COLO829 (cell line): ENCODE data around the gene ACACA.

Experiments
- DNase-seq: peaks from one replicate; pipeline ENCODE4 v3.0.0; 2012; ENCODE audit warnings: low spot score

ACACA gene

DNA sequence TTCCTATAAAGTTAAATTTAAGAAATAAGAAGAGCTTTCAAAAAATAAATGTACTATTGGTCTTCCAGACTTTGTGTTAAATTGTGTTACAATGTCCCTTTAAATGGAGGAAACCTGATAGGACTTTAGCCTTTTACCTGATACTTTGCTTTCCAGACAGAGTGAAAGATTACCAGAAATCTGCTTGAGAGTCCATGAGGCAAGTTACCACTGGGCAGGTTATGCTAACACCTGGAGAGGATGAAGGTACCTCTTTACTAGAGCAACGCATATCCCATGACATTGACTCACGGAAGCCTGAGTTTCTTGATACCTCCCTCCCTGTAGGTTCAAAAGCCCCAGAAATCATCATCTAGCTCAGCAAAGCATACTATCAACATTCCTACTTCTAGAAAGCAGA is 174.7 kb downstream of the ACACA start:
- no peak for DNase-seq

DNA sequence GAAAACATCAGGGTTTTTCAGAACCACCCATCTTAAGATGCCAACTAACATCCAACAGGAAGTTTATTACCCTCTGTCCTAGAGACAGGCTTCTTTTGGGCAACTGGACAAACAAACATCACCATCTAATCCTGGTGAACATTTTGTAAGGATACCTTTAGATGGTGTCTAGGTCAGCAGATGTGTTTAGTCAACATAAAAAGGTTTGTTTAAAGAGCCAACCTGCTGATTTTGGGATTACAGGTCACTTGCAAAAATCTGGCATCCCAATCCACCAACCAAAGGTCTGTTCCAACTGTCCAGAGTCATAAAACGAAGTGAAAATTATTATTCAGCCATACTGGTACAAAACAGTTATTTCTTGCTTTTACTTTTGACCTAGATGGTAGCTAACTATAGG is 176.0 kb downstream of the ACACA start:
- DNase-seq: no peak

DNA sequence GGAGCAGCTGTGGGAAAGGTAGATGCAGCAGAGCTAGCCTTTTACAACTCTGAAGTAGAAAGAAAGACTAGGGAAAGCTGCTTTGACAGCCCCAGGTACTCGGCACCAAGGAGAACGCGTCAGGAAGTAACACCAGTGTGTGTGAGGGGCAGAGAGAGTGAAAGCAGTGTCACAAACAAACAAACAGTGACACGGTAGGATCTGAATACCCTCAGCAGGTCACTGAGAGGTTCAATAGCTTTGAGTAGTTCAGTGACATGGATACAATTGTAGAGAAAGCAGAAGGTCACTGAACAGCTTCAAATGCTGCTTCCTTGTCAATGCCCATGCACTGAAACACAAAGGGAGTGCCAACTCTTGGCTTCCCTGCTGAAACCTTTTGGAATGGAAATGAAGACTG is 181.2 kb downstream of the ACACA start:
- DNase-seq: no peak

DNA sequence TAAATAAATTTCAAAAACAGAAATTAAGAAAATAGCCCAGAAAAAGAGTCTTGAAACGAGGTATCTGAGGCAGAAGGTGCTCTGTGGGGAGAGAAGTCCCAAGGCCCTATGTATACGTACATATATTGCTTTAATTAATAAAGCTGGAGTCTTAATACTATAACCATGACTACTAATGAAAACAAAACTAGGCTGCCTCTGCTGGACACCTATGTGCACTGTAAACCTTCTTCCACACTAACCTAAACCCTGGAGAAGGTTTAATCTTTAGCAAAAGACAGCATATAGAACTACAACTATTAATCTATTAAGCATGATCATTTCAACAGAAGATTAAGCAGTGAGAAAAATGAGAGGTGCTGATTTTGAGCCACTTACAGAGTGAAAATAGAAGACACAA is 184.8 kb downstream of the ACACA start:
- DNase-seq: no peak

DNA sequence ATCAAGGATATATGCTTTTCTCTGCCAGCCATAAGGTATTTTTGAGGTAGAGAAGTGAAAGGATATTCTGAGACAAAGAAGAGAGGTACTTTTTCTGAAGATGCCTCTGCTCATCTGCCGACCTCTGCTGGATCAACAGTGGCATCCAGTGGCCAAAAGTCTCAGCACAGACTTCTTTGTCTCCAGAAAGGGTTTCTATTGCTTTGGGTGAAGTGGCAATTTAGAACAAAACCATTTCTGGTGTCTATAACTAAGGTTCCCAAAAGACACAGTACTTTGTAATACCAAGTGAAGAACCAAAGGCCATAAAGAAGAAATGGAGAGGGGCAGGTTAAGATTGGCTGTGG is 186.1 kb downstream of the ACACA start:
- DNase-seq: peak; percentile 24

DNA sequence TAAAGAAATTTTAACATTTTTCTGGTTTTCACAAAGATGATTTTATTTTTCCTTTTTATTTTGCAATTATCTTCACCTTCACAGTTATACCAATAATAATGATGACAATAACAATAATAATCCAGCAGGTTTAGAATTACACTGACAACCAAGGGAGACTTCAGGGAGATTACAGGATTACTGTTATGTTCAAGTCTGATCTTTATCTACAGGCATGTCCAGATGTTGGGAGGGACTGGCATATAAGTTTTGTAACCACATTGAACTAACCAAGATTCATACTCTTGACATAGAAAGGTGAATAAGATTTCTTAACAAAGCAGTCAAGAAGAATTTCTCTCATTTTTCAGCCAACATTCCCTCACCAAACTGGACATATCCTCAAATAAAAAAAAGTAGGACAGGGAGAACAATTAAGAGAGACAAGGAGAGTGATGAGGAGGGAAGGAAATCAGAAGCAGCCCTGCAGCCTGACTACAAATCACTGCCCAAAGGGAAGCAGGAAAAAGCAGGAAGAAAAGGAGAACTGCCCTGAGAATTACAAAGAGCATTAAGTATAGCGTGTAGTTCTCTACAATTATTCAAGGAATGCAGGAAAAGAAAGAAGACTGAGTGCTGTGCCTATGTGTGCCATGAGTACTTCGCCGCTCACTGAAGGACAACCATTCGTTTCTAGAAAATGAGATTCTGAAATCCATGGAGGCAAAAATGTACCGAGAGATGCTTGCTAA is 186.6 kb downstream of the ACACA start:
- no peak for DNase-seq

DNA sequence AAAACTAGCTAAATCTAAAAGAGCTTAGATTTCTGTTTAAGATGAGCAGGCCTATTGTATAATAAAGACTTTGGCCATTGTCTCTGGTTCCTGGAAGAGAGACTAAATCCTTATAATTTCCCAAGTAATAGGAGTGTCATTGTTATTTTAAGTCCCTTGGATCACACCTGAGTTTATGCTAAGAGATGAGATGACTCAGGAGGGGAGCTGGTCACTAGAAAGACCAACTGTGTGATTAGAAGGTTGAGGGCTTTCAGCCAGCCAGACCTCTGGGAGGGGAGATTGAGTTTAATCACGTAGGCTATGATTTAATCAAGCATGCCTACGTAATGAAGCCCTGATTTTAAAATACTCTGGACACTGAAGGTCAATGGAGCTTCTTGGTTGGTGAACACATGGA is 187.8 kb downstream of the ACACA start:
- DNase-seq: no peak

DNA sequence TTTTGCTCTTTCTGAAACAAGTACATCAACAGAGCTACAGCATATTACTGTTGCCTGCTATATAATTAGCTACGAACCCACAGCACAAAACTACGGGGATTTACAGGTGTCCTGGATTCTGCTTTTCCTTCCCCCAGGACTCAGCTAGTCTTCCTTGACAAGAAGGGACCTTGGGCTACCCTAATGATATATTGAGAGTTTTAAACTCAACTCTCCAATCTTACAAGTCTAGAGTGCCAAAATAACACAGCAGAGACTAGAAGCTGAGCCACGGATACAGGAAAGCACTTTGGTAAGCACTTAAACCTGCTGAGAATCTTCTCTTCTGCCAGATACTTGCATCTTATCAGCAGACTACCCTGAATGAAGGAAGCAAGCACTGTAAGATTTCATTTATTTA is 192.2 kb downstream of the ACACA start:
- DNase-seq: no peak

DNA sequence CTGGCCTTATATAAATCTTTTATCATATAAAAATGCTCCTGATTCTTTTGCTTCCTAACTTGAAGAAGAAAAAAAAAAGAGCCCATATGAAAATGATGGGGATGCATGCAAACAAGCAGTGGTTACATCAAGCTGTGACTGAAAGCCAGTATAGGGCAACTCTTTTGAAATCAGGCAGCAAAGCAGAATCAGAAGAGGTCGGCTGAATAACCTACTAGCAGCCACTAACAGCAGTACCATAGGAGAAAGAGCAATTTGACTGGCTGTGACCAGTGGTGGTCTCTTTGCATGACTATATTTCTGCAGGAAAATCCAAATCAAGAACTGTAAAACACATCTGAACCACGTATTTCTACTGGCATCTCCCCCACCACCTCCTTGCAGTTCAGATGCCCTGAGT is 192.7 kb downstream of the ACACA start:
- DNase-seq: no peak

DNA sequence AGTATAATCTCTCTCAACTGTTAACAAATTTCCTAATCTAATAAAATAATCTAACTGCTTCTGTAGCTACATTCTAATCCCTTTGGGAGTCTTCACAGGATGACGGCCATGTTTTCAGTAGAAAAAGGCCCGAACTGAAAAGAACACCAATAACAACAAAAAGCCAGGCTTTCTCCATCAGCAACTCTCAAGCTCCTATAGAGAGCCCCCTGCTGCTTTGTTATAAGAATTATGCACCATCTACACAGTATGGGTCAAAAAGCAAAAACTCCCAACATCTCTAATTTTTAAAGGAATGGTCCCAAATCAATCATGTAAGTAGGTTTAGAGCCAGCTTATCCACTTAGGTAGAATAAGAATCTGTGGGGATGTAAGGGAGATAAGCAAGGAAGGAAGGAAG is 194.5 kb downstream of the ACACA start:
- DNase-seq: no peak

DNA sequence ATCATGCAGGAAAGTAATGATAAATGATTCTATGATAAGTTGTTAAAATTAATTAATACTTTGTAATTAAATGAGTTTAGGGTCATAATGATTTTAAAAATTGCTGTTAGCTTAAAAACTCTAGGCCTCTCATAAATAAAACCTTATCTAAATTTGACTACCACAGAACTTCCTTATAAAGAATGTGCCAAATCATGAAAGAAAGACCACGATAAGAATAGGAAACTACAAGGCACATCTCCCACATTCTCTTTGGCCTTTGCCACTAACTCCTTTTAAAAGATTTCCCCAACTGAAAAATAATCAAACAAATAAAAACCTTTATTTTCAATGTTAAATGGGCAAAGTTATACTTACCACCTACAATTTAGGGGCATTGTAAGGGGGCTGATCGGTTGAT is 195.5 kb downstream of the ACACA start:
- no peak for DNase-seq

DNA sequence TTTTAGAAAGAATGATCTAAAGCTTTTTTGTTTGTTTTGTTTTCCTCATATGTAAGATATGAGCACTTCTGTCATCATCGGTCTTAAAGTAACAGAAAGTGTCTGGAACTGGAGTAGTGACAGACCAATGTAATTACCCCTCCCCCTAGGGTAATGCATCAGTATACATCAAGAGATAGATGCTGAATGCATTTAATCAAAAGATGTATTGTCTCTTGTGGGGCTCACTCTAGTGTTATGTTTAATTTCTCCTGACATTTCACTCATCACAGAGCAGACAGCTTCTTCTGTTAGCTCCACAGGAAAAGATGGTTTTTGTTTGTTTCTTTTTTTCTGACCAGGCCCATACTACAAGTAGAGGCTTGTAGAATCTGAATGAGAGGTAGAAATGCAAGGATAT is 199.5 kb downstream of the ACACA start:
- peak; percentile 49 for DNase-seq

DNA sequence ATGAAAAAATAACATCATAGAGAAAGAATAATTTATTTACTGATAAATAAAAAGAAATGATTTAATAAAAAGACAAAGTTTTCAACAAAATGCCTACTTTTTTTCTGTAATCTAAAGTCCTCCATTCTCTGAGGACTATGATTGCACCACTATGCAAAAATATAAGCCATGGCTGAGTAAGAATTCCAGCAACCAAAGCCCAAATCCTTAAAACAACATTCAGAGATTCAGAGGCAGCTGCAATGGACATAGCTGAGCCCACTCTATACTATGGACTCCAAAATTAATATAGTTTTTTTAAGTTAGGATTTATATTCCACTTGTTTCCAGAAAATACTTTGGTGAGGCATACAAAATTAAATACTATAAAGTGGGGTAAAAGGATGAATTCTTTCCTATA is 200.3 kb downstream of the ACACA start:
- DNase-seq: no peak

DNA sequence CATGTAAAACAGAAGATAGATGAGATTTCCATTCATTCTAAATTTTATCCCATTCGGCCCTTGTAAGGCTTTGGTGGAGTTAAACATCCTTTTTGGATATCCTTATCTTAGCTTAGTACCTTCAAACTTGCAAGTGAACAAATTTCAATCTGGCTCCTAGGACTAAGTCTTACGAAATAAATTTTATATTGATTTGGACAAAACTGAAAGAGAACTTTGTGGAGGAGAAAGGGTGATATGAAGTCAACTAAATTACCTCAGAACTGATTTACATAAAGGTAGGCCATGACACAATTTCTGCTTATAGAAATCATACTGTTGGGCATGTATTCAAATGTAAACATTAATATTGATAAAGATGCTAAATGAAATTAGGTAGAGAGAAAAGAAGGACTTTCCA is 206.1 kb downstream of the ACACA start:
- no peak for DNase-seq

DNA sequence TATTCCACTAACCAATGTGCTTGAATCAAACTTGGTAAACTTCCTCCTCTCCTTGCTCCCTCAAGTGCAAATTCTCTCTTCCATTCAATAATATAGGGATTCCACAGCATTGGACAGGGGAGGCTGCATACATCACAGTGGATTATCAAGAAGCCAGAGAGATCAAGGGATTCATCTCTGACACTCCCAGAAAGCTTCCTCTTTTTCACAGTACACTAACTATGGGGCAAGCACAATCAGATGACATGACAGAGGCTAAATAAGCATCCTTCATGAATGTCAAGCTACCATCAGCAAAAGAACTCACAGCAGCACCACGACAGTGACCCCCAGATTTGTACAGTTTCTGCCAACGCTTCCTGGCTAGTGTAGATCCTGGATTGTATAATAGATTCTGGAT is 209.3 kb downstream of the ACACA start:
- DNase-seq: no peak

DNA sequence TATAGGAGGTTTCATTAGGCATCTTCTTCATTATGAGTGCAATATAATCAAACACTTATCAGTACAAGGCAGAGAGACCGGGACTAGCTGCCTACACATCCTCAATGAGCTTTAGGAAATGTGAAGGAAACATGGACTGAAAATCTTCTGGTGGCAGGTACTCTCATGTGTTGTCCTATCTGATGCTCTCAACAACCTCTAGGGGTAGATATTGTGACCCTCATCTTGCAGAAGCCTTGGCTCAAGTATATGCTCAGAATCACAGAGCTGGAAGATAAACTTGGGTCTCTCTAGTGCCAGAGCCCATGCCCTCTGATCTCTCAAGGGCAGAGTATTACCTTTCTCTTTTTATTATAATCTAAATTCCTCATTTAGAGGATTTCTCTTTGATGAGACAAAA is 212.4 kb downstream of the ACACA start:
- DNase-seq: no peak

DNA sequence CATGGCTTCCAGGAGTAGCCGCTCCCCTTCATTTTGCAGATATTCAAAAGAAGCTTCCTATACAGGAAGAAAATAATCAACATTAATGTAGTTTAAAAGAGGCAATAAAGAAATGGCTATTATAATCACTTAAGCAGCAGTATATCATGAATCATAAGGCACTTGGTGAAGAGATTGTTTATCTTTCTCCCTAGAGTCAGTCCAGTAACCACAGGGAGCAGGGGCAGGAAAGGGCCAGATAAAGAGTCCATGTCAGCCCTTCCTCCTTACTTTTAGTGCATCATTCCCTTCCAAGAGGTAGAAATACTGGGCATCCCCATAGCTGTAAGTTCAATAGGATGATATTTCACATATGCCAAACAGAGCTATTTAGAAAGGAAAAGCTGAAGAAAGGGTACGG is 215.4 kb downstream of the ACACA start:
- no peak for DNase-seq

DNA sequence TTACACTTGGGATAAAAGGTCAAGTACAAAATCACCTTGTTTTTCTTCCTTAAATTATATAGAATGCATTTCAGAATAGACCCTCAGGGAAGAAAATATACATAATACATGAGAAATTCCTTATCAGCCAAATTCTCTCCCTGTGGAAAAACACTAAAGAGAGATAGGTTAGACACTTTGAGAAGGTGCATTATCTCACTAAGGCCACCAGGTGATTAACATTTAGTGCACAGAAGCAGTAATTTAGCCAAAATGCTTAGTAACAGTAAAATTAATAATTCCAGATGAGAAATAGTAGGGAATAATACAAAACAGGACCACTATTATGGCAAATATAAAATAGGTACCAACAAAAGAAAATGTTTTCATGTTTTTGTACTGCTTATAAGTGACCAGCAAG is 216.1 kb downstream of the ACACA start:
- no peak for DNase-seq

DNA sequence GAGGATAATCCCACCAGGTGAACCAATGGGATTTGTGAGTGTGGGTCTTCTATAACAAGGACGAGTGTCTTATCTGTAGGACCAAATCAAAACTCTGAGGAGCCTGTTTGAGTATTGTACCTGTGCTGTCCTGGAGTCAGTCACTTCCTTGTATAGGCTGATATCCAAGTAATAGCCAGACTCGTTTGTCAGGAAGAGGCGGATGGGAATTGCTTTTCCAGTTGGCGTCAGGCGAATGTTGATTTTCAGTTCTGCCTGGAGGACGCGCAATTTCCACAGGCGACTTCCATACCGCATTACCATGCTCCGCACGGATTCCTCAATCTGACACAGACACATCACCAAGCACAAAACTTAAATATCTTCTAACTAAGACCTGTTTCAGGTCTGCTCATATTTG is 218.5 kb downstream of the ACACA start:
- no peak for DNase-seq

DNA sequence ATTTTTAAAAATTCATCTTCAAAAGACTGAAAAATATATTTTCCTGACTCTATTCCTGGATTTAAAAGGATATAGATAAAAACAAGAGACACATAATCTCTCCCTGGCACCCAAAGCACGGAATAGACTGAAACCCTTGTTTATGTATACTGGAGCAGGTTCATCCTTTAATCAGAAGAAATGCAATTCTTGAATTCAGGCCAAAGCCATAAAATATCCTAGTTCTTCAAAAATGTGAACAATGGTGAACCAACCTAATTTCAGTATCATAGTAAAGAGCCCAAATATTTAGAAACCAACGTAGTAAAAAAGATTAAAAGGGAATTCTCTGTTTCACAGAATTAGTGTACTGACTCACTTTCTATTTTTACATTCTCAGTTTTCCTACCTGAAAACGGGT is 219.4 kb downstream of the ACACA start:
- DNase-seq: no peak

DNA sequence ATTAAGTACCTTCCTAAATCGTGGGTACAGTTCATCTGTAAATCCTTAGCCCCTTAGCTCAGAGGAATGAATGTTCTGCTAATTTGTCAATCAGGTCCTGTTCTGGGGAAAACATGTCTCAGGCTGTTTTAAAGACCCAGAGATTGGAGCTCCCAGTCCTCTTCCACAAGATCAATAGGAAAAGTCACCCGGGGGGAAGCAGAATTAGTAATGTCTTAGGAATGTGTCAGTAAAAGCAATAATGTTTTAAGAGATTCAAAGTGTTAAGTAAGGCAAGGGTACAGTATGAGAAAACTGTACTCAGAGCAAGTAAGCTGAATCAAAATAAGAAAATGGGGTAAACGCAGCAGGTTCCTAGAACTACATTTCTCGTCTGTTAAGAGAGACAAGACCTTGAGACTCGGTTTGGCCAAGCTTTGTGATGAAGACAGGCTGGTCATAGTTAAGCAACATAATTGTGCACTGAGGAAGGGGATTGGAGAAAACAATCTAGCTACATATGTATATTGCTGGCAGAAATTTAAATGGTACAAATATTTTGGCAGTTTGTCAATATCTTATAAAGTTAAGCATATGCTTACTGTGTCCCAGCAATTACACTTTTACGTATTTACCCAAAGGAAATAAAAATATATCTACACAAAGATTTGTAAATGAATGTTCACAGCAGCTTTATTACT is 223.7 kb downstream of the ACACA start:
- DNase-seq: no peak

DNA sequence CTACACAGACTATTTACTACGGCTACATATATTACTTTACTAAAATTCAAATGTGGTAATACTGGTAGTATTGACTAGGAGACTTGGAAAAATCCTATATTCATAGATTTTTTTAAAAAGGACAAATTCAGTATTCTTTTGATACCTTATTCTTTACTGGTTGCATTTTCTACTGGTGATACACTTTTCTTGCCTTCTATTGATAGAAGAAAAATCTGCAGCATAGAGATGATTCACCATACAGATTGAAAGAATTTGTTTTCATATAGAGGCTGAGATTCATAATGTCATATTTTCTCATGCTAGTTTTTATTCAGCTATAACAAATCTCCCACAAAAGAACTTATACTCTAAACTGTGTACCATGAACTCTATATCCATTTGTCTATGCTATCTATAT is 226.3 kb downstream of the ACACA start:
- DNase-seq: no peak

DNA sequence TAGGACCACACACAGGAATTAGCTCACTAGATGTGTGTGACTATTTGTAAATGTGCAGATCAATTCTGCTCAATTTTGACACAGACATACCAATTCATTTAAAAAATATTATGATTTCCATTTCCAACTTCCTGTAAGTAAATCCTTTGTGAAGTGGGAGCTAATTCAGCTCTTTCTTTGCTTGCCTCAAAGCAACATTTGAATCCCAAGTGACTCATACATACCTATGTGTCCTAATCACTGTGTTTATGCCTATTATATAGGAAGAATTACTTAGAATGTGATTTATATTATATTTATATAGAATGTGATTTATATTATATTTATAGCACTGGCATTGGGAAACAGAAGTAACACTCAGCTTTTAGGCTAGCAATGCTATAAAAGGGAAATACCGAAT is 226.7 kb downstream of the ACACA start:
- peak; percentile 32 for DNase-seq

DNA sequence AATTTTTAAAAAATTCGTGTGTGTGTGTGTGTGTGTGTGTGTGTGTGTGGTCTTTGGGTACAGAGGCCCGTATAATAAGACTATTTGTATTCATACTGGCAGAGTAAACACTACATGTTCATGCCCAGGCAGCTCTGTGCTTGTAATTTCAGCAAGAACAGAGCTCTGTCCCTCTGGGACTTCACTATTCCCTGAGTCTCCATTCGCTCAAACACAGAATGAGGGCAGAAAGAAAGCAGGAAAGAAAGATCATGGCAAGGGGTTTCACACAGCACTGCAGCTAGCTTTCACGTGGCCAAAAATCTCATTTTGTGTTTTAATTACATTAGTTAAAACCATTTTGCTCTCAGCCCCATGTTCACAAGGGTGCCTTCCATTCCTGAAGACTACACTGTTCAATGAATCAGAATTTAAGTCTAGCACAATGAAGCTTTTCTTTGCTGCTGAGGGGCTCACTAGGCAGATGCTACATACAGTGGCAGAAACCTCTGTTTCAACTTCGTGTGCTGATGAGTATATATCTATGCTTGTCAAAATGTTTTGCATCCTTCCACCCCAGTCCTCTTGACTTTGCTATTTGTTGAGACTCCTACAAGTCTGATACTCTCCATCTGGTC is 229.3 kb downstream of the ACACA start:
- DNase-seq: peak; percentile 42
